Hepatocyte (in vitro differentiated cells): ENCODE results near the gene PIGT.

Experiments
- EZH2 ChIP-seq: fragments of 200-600 bp; sonication (generic); IDR thresholded peaks from 2 replicates; pipeline ENCODE4 v1.6.1; 2016; ENCODE audit warnings: antibody characterized with exemption, mild to moderate bottlenecking, borderline replicate concordance
- TF ChIP-seq, protein P1 (sequence below): fragments of 200-600 bp; sonication (generic); IDR thresholded peaks from 2 replicates; pipeline ENCODE4 v1.5.1; 2016; ENCODE audit warnings: antibody characterized with exemption, mild to moderate bottlenecking; ENCODE audit not compliant: poor library complexity

DNA sequence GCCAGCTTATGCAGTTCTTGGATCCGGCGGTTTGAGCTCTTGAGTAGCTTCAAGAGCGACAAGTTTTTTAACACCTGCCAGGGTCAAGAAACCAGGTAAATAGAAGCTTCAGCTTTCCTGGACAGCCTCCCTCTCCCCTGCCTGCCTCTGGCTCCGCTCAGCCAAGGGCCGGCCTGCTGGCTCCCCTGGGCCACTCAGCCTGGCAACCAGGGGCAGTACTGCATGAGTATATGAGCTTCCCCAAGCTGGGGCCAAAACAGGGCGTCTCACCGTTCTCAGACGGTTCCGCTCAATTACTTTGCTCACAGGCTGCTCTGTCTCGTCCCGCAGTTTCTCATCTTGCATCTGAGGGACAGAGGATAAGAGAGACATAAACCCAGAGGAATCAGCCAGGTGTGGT, 38.7 kb upstream of the PIGT start:
- TF ChIP-seq, protein P1, sequence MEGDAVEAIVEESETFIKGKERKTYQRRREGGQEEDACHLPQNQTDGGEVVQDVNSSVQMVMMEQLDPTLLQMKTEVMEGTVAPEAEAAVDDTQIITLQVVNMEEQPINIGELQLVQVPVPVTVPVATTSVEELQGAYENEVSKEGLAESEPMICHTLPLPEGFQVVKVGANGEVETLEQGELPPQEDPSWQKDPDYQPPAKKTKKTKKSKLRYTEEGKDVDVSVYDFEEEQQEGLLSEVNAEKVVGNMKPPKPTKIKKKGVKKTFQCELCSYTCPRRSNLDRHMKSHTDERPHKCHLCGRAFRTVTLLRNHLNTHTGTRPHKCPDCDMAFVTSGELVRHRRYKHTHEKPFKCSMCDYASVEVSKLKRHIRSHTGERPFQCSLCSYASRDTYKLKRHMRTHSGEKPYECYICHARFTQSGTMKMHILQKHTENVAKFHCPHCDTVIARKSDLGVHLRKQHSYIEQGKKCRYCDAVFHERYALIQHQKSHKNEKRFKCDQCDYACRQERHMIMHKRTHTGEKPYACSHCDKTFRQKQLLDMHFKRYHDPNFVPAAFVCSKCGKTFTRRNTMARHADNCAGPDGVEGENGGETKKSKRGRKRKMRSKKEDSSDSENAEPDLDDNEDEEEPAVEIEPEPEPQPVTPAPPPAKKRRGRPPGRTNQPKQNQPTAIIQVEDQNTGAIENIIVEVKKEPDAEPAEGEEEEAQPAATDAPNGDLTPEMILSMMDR, result no peak
- TF ChIP-seq EZH2, result no peak
